SH-SY5Y (cell line): ENCODE results near the gene ALDH7A1.

Experiments used
- GATA2 ChIP-seq: IDR thresholded peaks from 2 replicates; pipeline ENCODE4 v1.6.1; 2011; ENCODE audit warnings: mild to moderate bottlenecking, low read depth, low read length
- GATA3 ChIP-seq: IDR thresholded peaks from 2 replicates; pipeline ENCODE4 v1.6.1; 2011; ENCODE audit warnings: low read depth, mild to moderate bottlenecking, low read length, moderate library complexity

- TF ChIP-seq GATA2 (no peak), GATA3 (no peak)
Measured at GRCh38 chr5:126542441-126542840, 52.6 kb downstream of the ALDH7A1 start.
